ENCODE measurements around the gene ATP8A2. TPM values are rescaled to one million over a fixed set of nuclear protein-coding genes. Genes with fewer than 3 reads are reported as not detected.

Gene ATP8A2
- total and polyA plus RNA-seq, 3 donors from 2014 or later: 14.2 to 38.3 (median 16.5) TPM

DNA sequence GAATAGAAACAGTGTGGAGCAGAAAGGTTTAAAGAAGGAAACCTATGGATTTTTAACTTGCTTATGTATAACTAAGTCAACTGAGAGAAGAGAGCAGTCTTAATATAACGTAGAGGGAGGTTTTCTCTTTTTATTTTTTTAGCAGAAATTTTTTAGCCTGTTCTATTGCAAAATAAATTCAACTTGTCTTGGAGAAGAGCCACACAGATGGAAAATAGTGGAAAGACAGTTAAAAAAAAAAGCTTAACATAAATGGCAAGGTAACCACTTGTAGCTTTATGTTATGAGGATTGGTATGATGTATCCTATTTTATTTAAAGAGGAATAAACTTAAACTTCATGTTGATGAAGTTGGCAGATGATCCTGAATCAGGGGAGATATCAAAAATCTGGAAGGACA is 367.6 kb downstream of the ATP8A2 start:
- no peak overlapping the region for H3K27ac ChIP-seq
- H3K4me1 ChIP-seq: no peaks in the 10 kb centered on the region
- no peak overlapping the region for H3K4me3 ChIP-seq
- DNase-seq: no peak
- intact Hi-C loops (cut with DNase I; ENCODE audit: low total_unique reads): no loop called here
- H3K9me3 ChIP-seq: no peaks in the 10 kb centered on the region
- no peaks in the 10 kb centered on the region for H3K36me3 ChIP-seq (ENCODE audit: low read depth, missing control alignments)
- WGBS, 2 donors: 61 to 62% methylated on average over 1 of the region's 1 CpG
- H3K27me3 ChIP-seq: no peaks in the 10 kb centered on the region
- no peak for TF ChIP-seq POLR2A (IDR thresholded peaks at IDR 0.05)
- TF ChIP-seq, protein P1, sequence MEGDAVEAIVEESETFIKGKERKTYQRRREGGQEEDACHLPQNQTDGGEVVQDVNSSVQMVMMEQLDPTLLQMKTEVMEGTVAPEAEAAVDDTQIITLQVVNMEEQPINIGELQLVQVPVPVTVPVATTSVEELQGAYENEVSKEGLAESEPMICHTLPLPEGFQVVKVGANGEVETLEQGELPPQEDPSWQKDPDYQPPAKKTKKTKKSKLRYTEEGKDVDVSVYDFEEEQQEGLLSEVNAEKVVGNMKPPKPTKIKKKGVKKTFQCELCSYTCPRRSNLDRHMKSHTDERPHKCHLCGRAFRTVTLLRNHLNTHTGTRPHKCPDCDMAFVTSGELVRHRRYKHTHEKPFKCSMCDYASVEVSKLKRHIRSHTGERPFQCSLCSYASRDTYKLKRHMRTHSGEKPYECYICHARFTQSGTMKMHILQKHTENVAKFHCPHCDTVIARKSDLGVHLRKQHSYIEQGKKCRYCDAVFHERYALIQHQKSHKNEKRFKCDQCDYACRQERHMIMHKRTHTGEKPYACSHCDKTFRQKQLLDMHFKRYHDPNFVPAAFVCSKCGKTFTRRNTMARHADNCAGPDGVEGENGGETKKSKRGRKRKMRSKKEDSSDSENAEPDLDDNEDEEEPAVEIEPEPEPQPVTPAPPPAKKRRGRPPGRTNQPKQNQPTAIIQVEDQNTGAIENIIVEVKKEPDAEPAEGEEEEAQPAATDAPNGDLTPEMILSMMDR (IDR thresholded peaks at IDR 0.05): no peak

DNA sequence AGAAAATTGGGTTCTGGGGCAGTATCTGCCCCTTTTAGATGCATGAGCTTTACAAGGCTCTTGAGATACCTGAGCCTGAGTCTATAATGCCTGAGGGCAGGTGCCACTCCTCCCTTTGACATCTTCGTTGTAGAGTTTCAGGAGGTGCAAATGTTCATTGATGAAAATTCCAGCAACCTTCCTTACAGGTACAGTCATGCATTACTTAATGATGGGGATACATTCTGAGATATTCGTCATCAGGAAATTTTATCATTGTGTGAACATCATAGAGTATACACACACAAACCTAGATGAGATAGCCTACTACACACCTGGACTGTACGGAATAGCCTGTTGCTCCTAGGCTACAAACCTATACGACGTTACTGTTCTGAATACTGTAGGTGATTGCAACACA is 370.0 kb downstream of the ATP8A2 start:
- no peaks in the 10 kb centered on the region for H3K36me3 ChIP-seq (ENCODE audit: low read depth, missing control alignments)
- no peak for DNase-seq
- intact Hi-C loops (cut with DNase I; ENCODE audit: low total_unique reads): no loop called here
- no peak overlapping the region for H3K27ac ChIP-seq
- WGBS, 2 donors: 93 to 95% methylated on average over 5 of the region's 5 CpGs
- no peaks in the 10 kb centered on the region for H3K4me1 ChIP-seq
- TF ChIP-seq, protein P1 (IDR thresholded peaks at IDR 0.05): no peak
- no peak for TF ChIP-seq POLR2A (IDR thresholded peaks at IDR 0.05)
- H3K27me3 ChIP-seq: no peaks in the 10 kb centered on the region
- H3K9me3 ChIP-seq: no peaks in the 10 kb centered on the region
- H3K4me3 ChIP-seq: no peak overlapping the region

DNA sequence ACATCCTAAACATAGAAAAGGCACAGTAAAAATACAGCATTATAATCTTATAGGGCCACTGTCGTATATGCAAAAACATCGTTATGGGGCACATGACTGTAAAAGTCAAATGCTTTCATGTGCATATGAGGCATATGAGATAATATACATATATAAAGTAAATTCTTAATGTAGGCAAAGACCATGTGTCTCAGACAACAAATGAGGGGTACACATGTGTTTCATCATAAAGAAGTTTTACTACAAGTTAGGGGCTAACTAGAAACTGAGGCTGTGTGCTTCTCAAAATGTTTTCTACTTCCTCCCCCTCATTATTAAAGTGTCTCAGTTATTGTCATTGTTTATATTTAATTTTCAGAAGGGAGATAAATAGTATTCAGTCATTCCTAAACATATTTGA is 370.4 kb downstream of the ATP8A2 start:
- no peak overlapping the region for H3K27ac ChIP-seq
- no peaks in the 10 kb centered on the region for H3K9me3 ChIP-seq
- no peaks in the 10 kb centered on the region for H3K4me1 ChIP-seq
- WGBS, 2 donors: 94 to 95% methylated on average over 2 of the region's 2 CpGs
- intact Hi-C loops (cut with DNase I; ENCODE audit: low total_unique reads): no loop called here
- H3K36me3 ChIP-seq (ENCODE audit: low read depth, missing control alignments): no peaks in the 10 kb centered on the region
- H3K4me3 ChIP-seq: no peak overlapping the region
- DNase-seq: no peak
- no peaks in the 10 kb centered on the region for H3K27me3 ChIP-seq
- TF ChIP-seq, protein P1 (IDR thresholded peaks at IDR 0.05): no peak

DNA sequence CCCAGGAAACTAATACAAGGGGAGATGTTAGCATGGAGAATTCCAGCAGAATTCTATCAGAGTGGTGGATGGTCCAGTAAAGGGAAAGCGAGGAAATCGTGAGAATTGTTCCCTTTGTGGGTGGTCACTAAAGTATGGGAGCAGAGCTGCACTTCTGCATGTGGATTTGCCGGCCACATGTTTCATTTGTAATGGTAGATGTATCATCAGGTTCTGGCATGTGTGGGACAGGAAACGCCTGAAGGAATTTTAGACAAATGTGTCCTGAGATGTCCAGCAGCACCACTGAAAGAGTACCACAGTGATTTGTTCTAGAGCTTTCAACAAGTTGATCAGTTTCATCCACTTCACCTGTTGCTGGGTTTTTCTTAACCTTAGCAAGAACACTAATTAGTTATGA is 371.6 kb downstream of the ATP8A2 start:
- H3K9me3 ChIP-seq: no peaks in the 10 kb centered on the region
- H3K4me1 ChIP-seq: no peaks in the 10 kb centered on the region
- no peak overlapping the region for H3K27ac ChIP-seq
- TF ChIP-seq, protein P1 (IDR thresholded peaks at IDR 0.05): no peak
- no peak for TF ChIP-seq POLR2A (IDR thresholded peaks at IDR 0.05)
- no peaks in the 10 kb centered on the region for H3K36me3 ChIP-seq (ENCODE audit: low read depth, missing control alignments)
- DNase-seq: no peak
- no peaks in the 10 kb centered on the region for H3K27me3 ChIP-seq
- H3K4me3 ChIP-seq: no peak overlapping the region
- intact Hi-C loops (cut with DNase I; ENCODE audit: low total_unique reads): no loop called here
- WGBS, 2 donors: 87 to 93% methylated on average over 4 of the region's 4 CpGs

DNA sequence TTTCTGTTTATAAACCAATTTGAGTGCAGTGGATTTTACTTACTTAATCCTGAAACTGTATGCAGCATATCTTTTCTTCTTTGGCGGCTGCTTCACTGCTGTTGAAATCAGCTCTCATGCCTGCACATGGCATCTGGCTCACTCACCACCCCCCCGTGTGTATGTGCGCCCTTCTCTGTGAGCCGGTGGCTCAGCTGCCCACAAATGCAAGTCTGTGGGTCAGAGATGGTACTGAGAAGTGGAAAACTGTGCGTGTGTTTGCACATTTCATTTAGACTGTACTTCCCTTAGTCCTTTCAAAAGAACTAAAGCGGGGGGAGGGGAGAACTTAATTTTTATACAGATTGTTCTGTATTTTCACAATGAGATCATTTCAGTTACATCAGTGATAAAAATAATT is 372.4 kb downstream of the ATP8A2 start:
- TF ChIP-seq, protein P1 (IDR thresholded peaks at IDR 0.05): no peak
- TF ChIP-seq POLR2A (IDR thresholded peaks at IDR 0.05): no peak
- no peak overlapping the region for H3K4me3 ChIP-seq
- no peaks in the 10 kb centered on the region for H3K36me3 ChIP-seq (ENCODE audit: low read depth, missing control alignments)
- 68 to 69% methylated on average over 6 of the region's 6 CpGs for WGBS, 2 donors
- intact Hi-C loops (cut with DNase I; ENCODE audit: low total_unique reads): no loop called here
- no peaks in the 10 kb centered on the region for H3K4me1 ChIP-seq
- DNase-seq: no peak
- no peaks in the 10 kb centered on the region for H3K9me3 ChIP-seq
- H3K27me3 ChIP-seq: no peaks in the 10 kb centered on the region
- no peak overlapping the region for H3K27ac ChIP-seq

Data from testis (tissue), 3 donors.